GM12801 (cell line): Measurements from ENCODE around the gene NRG2.

Source experiments
- TF ChIP-seq, protein P1 (sequence below): IDR thresholded peaks from one replicate; pipeline ENCODE4 v1.5.1; 2011; ENCODE audit warnings: control low read depth; ENCODE audit not compliant: insufficient read length; ENCODE audit errors: extremely low read depth

NRG2 gene

DNA sequence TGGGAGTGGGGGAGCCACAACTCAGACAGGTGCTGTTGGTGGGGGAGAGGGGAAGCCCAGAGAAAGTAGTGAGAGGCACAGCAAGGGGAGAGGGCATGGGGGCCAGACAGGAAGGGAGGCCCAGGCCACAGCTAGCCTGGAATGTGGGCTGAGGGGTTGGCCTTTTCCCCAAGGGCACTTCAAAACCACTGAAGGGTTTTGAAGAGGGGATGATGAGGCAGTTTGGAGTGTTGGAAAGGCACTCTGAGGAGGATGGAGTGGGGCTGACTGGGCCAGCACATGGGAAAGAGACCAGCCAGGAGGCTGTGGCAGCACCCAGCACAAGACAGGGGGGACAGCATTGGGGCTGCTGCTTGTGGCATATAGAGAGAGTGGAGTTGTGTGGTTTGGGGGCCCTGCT lies 243.7 kb downstream of the NRG2 start:
- TF ChIP-seq, protein P1, sequence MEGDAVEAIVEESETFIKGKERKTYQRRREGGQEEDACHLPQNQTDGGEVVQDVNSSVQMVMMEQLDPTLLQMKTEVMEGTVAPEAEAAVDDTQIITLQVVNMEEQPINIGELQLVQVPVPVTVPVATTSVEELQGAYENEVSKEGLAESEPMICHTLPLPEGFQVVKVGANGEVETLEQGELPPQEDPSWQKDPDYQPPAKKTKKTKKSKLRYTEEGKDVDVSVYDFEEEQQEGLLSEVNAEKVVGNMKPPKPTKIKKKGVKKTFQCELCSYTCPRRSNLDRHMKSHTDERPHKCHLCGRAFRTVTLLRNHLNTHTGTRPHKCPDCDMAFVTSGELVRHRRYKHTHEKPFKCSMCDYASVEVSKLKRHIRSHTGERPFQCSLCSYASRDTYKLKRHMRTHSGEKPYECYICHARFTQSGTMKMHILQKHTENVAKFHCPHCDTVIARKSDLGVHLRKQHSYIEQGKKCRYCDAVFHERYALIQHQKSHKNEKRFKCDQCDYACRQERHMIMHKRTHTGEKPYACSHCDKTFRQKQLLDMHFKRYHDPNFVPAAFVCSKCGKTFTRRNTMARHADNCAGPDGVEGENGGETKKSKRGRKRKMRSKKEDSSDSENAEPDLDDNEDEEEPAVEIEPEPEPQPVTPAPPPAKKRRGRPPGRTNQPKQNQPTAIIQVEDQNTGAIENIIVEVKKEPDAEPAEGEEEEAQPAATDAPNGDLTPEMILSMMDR: no peak

DNA sequence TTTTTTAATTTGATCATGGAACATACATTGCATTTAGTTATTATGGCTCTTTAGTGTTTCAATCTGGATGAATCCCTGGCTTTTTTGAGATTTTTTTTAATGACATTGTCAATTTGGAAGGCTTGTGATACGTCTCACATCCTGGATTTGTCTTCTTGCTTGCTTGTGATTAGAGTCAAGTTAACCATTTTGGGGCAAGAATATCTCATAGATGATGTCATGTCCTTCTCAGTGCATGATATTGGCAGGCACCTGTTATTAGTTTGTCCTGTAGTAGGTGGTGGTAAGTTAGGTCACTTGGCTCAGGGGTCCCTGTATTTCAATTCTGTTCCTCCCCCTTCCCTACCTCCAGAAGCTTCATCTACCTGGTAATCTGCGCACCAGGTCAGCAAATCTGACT lies 244.2 kb downstream of the NRG2 start:
- TF ChIP-seq, protein P1: no peak

DNA sequence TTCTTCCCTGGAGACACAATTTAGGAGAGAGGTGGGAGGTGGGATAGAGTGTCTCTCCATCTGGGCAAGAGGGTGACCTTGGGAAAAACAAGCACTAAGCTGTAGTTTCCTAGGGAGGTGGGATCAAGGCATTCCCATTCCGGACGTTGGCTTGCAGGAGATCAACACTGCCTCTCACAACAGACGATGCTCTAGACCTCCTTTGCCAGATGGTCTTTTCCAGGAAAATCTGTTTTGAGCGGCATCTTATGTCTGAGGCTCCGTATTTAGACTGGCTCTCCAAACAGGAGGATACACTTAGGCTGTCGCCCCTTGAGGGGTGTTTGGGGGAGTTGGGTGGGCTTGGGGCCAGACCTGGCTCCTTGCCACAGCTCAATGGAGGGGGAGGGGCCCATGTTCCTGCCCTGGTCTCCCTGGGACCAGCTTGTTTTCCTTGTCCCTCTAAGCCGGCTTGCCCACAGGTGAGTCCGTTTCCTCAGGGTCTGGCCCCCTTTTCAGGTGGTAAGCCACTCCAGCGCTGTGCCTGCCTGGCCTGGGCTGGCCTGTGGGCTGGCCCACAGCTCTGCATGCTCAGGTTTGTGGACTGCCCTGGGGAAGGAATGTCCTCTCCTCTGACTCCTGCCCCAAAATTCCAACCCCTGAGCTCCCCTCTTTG lies 245.1 kb downstream of the NRG2 start:
- TF ChIP-seq, protein P1: no peak

DNA sequence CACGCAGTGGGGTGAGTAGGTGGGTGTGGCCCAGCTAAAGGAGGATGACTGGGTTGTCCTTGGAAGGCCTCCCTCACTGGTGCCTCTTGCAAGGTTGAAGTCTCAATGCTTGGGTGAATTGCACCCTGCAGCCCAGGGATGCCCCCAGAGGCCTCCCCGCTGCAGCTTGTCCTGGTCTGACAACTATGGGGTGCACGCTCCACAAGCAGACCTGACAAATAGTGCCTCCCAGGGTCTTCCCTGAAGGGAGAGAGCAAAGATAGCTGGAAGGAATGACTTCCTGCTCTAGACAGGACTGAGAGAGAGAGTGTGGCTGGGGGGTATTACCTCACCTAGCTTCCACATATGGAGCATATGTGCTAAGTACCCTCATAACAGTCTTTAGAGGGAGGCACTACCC lies 245.8 kb downstream of the NRG2 start:
- TF ChIP-seq, protein P1: no peak
